ENCODE measurements around the gene KICS2. TPM values are rescaled to one million over a fixed set of nuclear protein-coding genes. Genes with fewer than 3 reads are reported as not detected.

KICS2 gene
- total RNA-seq, 1 donor from 2014 or later: 9.8 TPM

DNA sequence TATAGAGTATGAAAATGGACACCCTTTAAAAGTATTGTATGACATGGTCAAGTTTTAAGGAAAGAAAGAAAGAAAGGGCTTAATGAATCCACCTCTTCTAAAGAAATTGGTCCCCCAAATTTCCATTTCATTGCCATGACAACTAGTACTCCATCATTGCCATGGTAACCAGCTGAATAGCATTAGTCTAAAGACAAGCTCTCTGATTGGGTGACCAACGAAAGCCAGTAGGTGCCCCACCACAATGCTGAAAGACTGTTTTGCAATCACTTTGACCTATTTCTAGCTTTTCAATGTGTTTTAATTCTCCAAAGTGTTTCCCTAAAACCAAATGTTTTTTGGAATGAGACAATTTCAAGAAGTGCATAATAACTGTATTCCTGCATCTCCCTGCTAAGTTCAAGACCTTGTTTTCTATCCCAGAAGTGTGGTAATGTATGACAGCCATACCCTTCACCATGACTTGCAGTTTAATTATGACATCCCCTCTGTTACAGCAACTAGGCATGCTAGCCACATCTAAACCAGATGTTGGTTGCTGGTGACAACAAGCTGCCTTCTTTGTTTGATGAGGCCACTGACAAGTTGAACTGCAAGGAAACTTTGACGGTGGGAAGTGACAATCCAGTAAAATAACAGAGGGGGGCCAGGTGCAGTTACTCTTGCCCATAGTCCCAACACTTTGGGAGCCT, 46.7 kb downstream of the KICS2 start:
- intact Hi-C loops (cut with micrococcal nuclease): no loop called here

GRCh38 chr12:64173456-64173855, 48.6 kb downstream of the KICS2 start:
- intact Hi-C loops (cut with micrococcal nuclease): no loop called here

Other genes starting within 250 kb of the KICS2 start
- 0.16 and 0.34 TPM in 2 replicates for gene C12orf56, start 168.5 kb upstream of the KICS2 start, total RNA-seq
- gene XPOT, start 182.1 kb upstream of the KICS2 start, total RNA-seq: 109 and 112 TPM in 2 replicates
- 35.4 and 39.1 TPM in 2 replicates for gene TBK1, start 229.8 kb upstream of the KICS2 start, total RNA-seq

All from T-helper 2 cell treated with Interferon-gamma antibody and Interleukin-4, amounts not matched to agents 100 ng/mL and 5 ng/mL, for 36 hours (primary cell).